Inflammatory macrophage treated with lipopolysaccharide for 4 hours (primary cell): ENCODE results near the gene TWNK.

ENCODE experiments used
- DNase-seq: peaks from one replicate; pipeline ENCODE4 v3.0.0-alpha.2; 2020

TWNK gene

DNA sequence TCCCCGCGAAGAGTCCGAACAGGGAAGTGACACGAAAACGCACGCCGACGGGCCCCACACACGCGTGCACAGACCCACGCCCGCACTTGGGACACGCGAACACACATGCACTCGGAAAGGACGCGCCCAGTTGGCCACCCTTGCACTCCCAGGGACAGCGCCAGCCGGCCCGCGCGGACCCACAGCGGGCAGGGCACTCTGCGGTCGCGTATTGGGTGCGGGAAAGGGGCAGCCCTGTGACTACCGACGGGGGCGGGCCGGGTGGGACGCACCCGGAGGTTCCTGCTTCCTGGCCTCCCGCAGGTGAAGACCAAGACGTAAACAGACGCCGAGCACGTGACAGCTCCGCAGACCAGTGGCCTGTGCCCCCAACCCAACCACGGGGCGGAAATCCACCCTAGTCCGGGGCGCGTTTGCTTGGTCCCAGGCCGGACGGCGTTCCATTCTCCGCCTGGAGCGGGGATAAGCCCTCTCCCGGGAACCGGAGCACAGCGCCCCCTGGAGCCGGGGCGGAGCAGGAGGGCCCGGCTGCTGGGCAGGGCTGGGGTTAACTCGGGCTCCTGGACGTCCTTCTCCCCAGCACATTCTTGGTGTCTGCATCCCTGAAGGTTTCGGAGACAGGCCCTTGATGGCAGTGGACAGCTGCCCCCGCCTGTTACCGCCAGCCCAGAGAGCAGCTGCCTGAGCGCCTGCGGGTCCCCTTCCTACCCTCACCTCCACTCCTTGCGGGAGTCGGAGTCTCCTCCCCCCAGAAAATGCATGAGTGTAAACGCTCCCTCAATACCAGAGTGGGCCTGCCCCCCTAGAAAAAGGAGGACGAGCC is 10.2 kb downstream of the TWNK start:
- DNase-seq = peak; percentile 69

GRCh38 chr10:100998183-100998990 is 11.0 kb downstream of the TWNK start:
- DNase-seq = peak; percentile 48

DNA sequence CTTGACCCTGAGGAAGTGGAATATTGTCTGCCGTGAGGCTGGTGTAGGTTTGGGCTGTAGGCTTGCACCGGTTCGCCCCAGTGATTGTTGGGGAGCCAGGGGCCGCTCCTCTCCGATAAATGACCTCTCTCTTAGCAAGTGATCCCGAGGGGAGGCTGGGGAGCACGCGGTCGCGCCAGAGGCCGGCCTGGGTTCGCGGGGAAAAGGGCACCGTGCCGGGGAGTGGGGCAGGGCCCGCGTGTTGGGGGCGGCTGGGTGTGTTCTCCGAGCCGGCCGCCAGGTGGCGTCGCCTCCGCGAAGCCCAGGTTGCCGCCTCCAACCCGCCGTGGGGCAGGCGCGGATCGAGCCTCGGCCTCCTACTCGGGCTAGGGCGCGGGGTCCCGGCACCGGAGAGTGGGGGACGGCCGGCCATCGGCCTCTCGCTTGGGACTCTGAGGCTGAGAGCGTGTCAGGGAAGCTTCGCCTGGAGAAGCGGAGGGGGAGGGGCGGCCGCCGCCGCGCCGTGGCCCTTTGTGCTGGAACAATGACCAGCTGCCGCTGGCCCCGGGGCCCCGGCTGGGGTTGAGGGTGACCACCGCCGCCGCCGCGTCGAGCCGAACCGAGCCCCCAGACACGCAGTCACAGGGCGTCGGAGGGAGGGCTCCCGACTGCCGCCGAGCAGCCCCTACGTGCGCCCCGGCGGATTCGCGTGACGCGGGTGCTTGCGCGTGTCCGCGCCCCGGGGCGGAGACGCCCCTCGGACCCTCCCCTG is 11.8 kb downstream of the TWNK start:
- peak; percentile 69 for DNase-seq

DNA sequence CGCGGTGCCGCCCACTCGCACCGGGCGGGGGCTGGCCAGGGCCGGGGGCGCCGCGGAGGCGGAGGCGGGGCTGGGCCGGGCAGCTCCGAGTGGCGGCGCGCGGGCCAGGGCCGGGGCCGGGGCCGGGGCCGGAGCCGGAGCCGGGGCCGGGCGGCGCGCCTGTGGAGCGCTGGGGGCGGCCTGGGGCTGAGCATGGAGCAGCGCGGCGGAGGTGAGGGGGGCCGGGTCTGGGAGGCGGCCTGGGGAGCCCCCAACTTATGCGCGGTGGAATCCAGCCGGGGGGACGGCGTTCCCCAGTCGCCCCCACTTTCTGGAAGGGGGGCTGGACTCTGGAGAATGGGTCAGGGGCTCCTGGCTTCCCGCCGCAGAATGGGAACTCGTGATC is 12.4 kb downstream of the TWNK start, which contains the start of gene LZTS2:
Gene LZTS2 (plus strand): TSS at position 67 of the 385 bp plus-strand sequence. CDS start 2,731 bp downstream, outside the sequence.
- no peak for DNase-seq

GRCh38 chr10:101000127-101000914 is 13.0 kb downstream of the TWNK start:
- no peak for DNase-seq

GRCh38 chr10:101000915-101001658 is 13.7 kb downstream of the TWNK start:
- DNase-seq = peak; percentile 63

DNA sequence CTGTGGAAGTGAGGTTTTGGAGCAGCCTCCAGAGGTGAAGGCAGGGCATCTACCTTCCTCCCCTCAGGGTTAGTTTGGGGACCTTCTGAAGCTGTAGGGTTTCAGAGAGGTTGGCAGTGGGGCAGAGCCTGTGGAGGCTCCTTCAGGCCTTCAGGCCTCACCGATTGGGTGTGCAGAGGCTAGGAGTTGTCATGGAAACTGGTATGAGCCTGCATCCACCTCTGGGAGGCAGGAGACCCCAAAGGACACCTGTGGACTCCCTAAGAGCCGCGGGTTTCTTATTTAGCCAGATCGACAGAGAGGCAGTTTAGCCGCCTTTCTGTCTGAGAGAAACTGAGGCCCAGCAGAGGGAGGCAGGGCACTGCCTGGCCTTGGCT is 14.3 kb downstream of the TWNK start:
- DNase-seq = no peak

DNA sequence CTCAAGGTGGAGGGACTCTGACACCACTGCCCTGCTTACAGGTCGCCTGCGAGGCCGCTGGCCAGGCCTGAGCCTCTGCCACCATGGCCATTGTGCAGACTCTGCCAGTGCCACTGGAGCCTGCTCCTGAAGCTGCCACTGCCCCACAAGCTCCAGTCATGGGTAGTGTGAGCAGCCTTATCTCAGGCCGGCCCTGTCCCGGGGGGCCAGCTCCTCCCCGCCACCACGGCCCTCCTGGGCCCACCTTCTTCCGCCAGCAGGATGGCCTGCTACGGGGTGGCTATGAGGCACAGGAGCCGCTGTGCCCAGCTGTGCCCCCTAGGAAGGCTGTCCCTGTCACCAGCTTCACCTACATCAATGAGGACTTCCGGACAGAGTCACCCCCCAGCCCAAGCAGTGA is 15.1 kb downstream of the TWNK start:
- DNase-seq = no peak

GRCh38 chr10:101003639-101004206 is 16.4 kb downstream of the TWNK start:
- no peak for DNase-seq

DNA sequence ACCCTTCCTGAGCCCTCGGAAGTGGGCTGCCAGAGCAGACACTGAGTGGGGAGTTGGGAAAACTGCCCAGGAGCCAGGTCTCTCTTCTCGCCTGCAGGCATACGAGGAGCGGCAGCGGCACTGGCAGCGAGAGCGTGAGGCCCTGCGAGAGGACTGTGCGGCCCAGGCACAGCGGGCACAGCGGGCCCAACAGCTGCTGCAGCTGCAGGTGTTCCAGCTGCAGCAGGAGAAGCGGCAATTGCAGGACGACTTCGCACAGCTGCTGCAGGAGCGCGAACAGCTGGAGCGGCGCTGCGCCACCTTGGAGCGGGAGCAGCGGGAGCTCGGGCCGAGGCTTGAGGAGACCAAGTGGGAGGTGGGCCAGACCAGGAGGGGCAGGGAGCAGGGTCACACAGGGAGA is 18.0 kb downstream of the TWNK start:
- DNase-seq = no peak

- DNase-seq = no peak
These were observed 18.7 kb downstream of the TWNK start for GRCh38 chr10:101005869-101006567.

DNA sequence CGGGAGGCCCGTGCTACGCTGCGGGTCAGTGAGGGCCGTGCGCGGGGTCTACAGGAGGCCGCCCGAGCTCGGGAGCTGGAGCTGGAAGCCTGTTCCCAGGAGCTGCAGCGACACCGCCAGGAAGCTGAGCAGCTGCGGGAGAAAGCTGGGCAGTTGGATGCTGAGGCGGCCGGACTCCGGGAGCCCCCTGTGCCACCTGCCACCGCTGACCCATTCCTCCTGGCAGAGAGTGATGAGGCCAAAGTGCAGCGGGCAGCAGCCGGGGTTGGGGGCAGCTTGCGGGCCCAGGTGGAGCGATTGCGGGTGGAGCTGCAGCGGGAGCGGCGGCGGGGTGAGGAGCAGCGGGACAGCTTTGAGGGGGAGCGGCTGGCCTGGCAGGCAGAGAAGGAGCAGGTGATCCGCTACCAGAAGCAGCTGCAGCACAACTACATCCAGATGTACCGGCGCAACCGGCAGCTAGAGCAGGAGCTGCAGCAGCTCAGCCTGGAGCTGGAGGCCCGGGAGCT is 19.3 kb downstream of the TWNK start:
- DNase-seq = no peak

GRCh38 chr10:101007099-101007711 is 19.9 kb downstream of the TWNK start:
- no peak for DNase-seq

GRCh38 chr10:101007915-101008822 is 20.8 kb downstream of the TWNK start:
- no peak for DNase-seq

- no peak for DNase-seq
These were observed 21.6 kb downstream of the TWNK start for GRCh38 chr10:101008823-101009423.

DNA sequence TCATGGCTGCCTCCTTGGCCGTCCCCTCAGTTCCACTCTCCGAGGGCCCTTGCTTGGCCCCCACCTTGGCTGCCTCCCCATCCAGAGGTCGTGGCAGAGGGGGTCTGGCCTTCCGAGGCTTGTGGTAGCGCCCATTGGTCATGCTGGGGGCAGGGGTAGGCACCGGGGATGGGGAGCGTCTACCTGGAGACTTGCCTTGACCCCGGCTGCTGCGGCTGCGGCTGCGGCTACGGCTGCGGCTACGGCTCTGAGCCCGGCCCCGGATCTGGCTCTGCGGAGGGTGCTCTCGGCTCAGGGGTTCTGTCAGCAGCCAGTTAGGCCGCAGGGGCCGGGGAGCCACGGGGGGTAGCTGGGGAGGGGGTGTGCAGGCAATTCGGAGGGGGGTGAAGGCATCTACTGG is 23.0 kb downstream of the TWNK start:
- no peak for DNase-seq

- no peak for DNase-seq
These were observed 24.4 kb downstream of the TWNK start for GRCh38 chr10:101011517-101012423.
